MM.1S (cell line): ENCODE measurements around the gene CDK6.

Source experiments
- DNase-seq: peaks from one replicate; pipeline ENCODE4 v3.0.0-alpha.2; 2015
- H2AFZ ChIP-seq: fragments of 300-600 bp; sonication (generic); 2 replicates; pipeline ENCODE4 v1.6.0; 2016; ENCODE audit warnings: antibody characterized with exemption, low read length
- H3F3A ChIP-seq: fragments of 300-600 bp; sonication (generic); 2 replicates; pipeline ENCODE4 v1.6.1; 2016; ENCODE audit warnings: mild to moderate bottlenecking, antibody characterized with exemption, low read length, moderate library complexity, mixed read lengths; ENCODE audit not compliant: insufficient read depth
- H3K27ac ChIP-seq: fragments of 300-600 bp; sonication (generic); 2 replicates; pipeline ENCODE4 v1.5.1; 2016; ENCODE audit warnings: mild to moderate bottlenecking, low read length
- H3K27me3 ChIP-seq: fragments of 300-600 bp; sonication (generic); replicated peaks from 2 replicates; pipeline ENCODE4 v1.6.0; 2016; ENCODE audit warnings: low read length; ENCODE audit not compliant: insufficient read depth
- H3K36me3 ChIP-seq: fragments of 300-600 bp; sonication (generic); replicated peaks from 2 replicates; pipeline ENCODE4 v1.6.1; 2016; ENCODE audit warnings: mild to moderate bottlenecking, low read length, mixed read lengths; ENCODE audit not compliant: insufficient read depth
- H3K4me1 ChIP-seq: fragments of 300-600 bp; sonication (generic); 2 replicates; pipeline ENCODE4 v1.6.1; 2016; ENCODE audit warnings: low read length, mixed read lengths
- H3K4me2 ChIP-seq: fragments of 300-600 bp; sonication (generic); 2 replicates; pipeline ENCODE4 v1.6.0; 2016; ENCODE audit warnings: low read depth, low read length
- H3K4me3 ChIP-seq: fragments of 300-600 bp; sonication (generic); 2 replicates; pipeline ENCODE4 v1.5.1; 2016; ENCODE audit warnings: low read length, mixed read lengths
- H3K79me2 ChIP-seq: fragments of 300-600 bp; sonication (generic); 2 replicates; pipeline ENCODE4 v1.6.1; 2016; ENCODE audit warnings: mixed run types, low read length, mixed read lengths
- H3K9ac ChIP-seq: fragments of 300-600 bp; sonication (generic); 2 replicates; pipeline ENCODE4 v1.6.1; 2016; ENCODE audit warnings: low read length, mixed read lengths
- H3K9me2 ChIP-seq: fragments of 300-600 bp; sonication (generic); replicated peaks from 2 replicates; pipeline ENCODE4 v1.6.1; 2016; ENCODE audit warnings: mild to moderate bottlenecking, low read length, mixed read lengths; ENCODE audit not compliant: insufficient read depth
- H3K9me3 ChIP-seq: fragments of 300-600 bp; sonication (generic); replicated peaks from 2 replicates; pipeline ENCODE4 v1.6.1; 2016; ENCODE audit warnings: mild to moderate bottlenecking, low read length, mixed read lengths; ENCODE audit not compliant: insufficient read depth
- H4K20me1 ChIP-seq: fragments of 300-600 bp; sonication (generic); 2 replicates; pipeline ENCODE4 v1.6.1; 2016; ENCODE audit warnings: mild to moderate bottlenecking, low read length, moderate library complexity, mixed read lengths; ENCODE audit not compliant: insufficient read depth
- EZH2 ChIP-seq: fragments of 300-600 bp; sonication (generic); optimal IDR thresholded peaks from 2 replicates; pipeline ENCODE3; 2017; ENCODE audit warnings: low read depth, mild to moderate bottlenecking, antibody characterized with exemption, low read length, mixed read lengths
- EZH2phosphoT487 ChIP-seq: fragments of 300-600 bp; sonication (generic); IDR thresholded peaks from 2 replicates; pipeline ENCODE4 v1.6.1; 2018; ENCODE audit warnings: antibody characterized with exemption, low read length
- TF ChIP-seq, protein P1 (sequence below): fragments of 300-600 bp; sonication (generic); IDR thresholded peaks from 2 replicates; pipeline ENCODE4 v1.5.1; 2016; ENCODE audit warnings: antibody characterized with exemption, low read length, mixed read lengths

CDK6 gene

DNA sequence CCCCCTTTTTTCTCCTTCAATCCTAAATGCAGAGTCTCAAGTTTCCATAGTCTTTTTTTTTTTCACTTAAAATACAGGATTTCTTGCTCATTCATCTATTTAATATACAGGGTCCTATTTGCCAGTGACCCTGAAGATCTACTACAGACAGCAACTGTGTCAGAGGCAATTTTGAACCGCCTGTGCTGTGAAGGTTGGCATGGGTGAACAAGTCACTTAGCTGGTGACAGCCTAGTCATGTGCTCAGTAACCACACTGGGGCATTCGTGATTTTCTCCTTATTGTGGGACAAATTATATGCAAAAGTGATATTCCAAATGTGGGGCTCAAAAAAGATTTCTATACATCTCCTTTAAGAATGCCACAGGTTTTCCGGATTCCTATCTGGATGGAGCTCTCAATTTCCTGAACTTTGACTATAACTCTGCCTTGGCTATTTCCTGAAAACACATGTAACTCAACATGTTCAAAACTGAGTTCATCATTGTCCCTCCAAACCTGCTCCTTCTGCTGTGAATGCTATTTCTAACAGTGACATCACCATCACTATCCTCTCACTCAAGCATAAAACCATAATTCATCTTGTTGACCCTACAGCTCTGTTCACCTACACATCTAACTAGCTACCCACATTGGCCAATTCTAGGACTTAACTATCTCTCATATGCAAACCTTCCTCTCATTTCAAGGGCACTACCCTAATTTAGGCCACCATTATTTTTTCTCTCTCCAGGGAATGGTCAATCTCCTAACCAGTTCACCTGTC, 36.7 kb downstream of the CDK6 start:
- Histone ChIP-seq H3K4me1 (peaks cover 26% of the 10 kb centered on the region), H3K27ac (no peak overlapping the region), H3K9ac (no peak overlapping the region), H3K4me2 (no peak overlapping the region), H3K9me3 (no peaks in the 10 kb centered on the region), H3K36me3 (no peaks in the 10 kb centered on the region), H2AFZ (no peak overlapping the region), H3K27me3 (no peaks in the 10 kb centered on the region), H4K20me1 (no peaks in the 10 kb centered on the region), H3K9me2 (no peaks in the 10 kb centered on the region), H3K4me3 (no peak overlapping the region), H3F3A (0 out of 2 replicates have a peak, but pooled peaks cover 5% of the 10 kb centered on the region), H3K79me2 (peaks cover 96% of the 10 kb centered on the region)
- TF ChIP-seq, protein P1, sequence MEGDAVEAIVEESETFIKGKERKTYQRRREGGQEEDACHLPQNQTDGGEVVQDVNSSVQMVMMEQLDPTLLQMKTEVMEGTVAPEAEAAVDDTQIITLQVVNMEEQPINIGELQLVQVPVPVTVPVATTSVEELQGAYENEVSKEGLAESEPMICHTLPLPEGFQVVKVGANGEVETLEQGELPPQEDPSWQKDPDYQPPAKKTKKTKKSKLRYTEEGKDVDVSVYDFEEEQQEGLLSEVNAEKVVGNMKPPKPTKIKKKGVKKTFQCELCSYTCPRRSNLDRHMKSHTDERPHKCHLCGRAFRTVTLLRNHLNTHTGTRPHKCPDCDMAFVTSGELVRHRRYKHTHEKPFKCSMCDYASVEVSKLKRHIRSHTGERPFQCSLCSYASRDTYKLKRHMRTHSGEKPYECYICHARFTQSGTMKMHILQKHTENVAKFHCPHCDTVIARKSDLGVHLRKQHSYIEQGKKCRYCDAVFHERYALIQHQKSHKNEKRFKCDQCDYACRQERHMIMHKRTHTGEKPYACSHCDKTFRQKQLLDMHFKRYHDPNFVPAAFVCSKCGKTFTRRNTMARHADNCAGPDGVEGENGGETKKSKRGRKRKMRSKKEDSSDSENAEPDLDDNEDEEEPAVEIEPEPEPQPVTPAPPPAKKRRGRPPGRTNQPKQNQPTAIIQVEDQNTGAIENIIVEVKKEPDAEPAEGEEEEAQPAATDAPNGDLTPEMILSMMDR, result no peak
- no peak for TF ChIP-seq EZH2phosphoT487
- no peak for TF ChIP-seq EZH2
- no peak for DNase-seq

DNA sequence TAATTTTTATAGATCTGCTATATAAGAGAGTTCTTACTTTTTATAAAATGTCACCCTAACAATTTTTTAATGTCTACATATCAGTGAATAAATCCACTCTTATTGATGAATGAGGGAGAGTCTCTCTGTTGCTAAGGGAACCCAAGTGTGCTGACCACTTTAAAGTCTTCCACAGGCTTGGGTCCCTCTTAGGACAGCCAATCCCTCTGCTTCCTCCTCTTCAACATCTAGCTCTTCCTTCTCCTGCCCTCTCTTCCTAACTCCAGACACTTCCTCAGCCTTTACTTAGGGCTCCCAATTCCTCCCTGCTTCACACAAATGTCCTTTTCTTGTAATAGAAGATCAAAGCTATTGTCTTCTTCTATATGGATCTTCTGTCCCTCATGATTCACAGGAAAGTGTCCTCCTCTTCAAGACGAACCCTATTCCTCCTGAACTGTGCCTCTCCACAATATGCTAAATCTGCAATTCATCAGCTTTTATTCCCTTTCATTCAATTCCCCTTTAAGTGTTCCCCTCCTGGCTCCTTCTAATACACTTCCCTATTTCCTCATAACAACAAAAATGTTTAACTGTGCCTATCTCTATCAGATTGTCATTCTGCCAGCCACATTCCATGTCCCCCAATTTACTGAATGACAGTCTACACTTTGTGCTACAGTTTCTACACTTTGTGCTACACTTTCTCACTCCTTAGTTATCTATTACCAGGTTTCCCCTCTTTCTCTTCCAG, 37.7 kb downstream of the CDK6 start:
- no peak overlapping the region for H3K4me3 ChIP-seq
- no peak overlapping the region for H2AFZ ChIP-seq
- H3K79me2 ChIP-seq, result peaks cover 96% of the 10 kb centered on the region
- H3K9ac ChIP-seq, result no peak overlapping the region
- H3K27ac ChIP-seq, result no peak overlapping the region
- no peaks in the 10 kb centered on the region for H3K36me3 ChIP-seq
- H3K27me3 ChIP-seq, result no peaks in the 10 kb centered on the region
- H3K9me2 ChIP-seq, result no peaks in the 10 kb centered on the region
- H3K4me1 ChIP-seq, result peaks cover 36% of the 10 kb centered on the region
- peaks cover 14% of the 10 kb centered on the region; the same call in 1 of the 2 replicates for H3F3A ChIP-seq
- H3K4me2 ChIP-seq, result no peak overlapping the region
- TF ChIP-seq, protein P1, result no peak
- TF ChIP-seq EZH2, result no peak
- no peak for TF ChIP-seq EZH2phosphoT487
- H4K20me1 ChIP-seq, result no peaks in the 10 kb centered on the region
- no peaks in the 10 kb centered on the region for H3K9me3 ChIP-seq
- DNase-seq, result no peak

DNA sequence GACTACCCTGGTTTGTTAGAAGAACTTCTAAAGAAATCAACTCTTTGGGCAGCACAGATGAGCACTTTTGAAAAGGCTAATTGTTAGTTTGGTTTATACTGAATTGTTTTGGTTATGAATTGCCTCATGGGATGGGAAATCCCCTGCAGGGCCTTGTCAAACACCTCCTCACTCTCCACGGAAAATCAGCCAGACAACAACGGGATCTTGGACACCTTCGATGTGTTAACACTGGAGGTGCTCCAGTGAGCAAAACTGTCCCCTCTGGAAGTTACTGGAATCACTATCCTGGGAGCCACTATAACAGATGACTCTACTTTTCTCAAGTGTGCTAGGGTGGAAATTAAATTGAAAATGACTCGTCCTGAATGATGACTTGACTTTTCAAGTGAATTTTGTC, 38.7 kb downstream of the CDK6 start:
- Histone ChIP-seq H4K20me1 (no peaks in the 10 kb centered on the region), H3F3A (peaks cover 14% of the 10 kb centered on the region; the same call in 1 of the 2 replicates), H3K4me3 (no peak overlapping the region), H3K27me3 (no peaks in the 10 kb centered on the region), H3K36me3 (no peaks in the 10 kb centered on the region), H3K9ac (no peak overlapping the region), H3K4me2 (no peak overlapping the region), H3K9me2 (no peaks in the 10 kb centered on the region), H3K9me3 (no peaks in the 10 kb centered on the region), H3K4me1 (peaks cover 45% of the 10 kb centered on the region), H2AFZ (no peak overlapping the region), H3K79me2 (peaks cover 96% of the 10 kb centered on the region), H3K27ac (no peak overlapping the region)
- DNase-seq, result no peak
- no peak for TF ChIP-seq EZH2phosphoT487
- TF ChIP-seq EZH2, result no peak
- TF ChIP-seq, protein P1, result no peak
